SK-N-SH treated with all-trans-retinoic acid at 6 μM for 48 hours (cell line): ENCODE data around the gene FUT4.

Source experiments
- ATAC-seq: fragments of 200-7000 bp; cut with Tn5 transposase; 3 replicates; pipeline ENCODE4 v1.9.1; 2020; ENCODE audit warnings: mild to moderate bottlenecking, moderate library complexity
- ARNTL ChIP-seq: fragments of 450-650 bp; formaldehyde crosslinking; IDR thresholded peaks from 2 replicates; pipeline ENCODE4 v1.5.0; 2020; ENCODE audit warnings: low read depth, mild to moderate bottlenecking, moderate library complexity, borderline replicate concordance
- CREB5 ChIP-seq: fragments of 250-450 bp; sonication (Bioruptor Pico); IDR thresholded peaks from 2 replicates; pipeline ENCODE4 v1.5.1; 2020; ENCODE audit warnings: low read depth, mild to moderate bottlenecking, moderate library complexity
- CSDC2 ChIP-seq: fragments of 250-450 bp; sonication (Bioruptor Pico); IDR thresholded peaks from 2 replicates; pipeline ENCODE4 v1.5.0; 2020; ENCODE audit warnings: mild to moderate bottlenecking, moderate library complexity
- CSRNP3 ChIP-seq: fragments of 250-450 bp; sonication (Bioruptor Pico); IDR thresholded peaks from 2 replicates; pipeline ENCODE4 v1.5.1; 2021; ENCODE audit warnings: mild to moderate bottlenecking, moderate library complexity
- GLIS3 ChIP-seq: fragments of 250-450 bp; sonication (Bioruptor Pico); IDR thresholded peaks from 2 replicates; pipeline ENCODE4 v1.5.0; 2020; ENCODE audit warnings: mild to moderate bottlenecking, moderate library complexity
- ISL1 ChIP-seq: fragments of 250-450 bp; sonication (Bioruptor Pico); IDR thresholded peaks from 2 replicates; pipeline ENCODE4 v2.1.2; 2022; ENCODE audit warnings: mild to moderate bottlenecking, moderate library complexity
- OSR1 ChIP-seq: fragments of 250-450 bp; sonication (Bioruptor Pico); IDR thresholded peaks from 2 replicates; pipeline ENCODE4 v1.8.0; 2022; ENCODE audit warnings: moderate library complexity, mild to moderate bottlenecking, inconsistent platforms
- PATZ1 ChIP-seq: fragments of 250-450 bp; sonication (Bioruptor Pico); IDR thresholded peaks from 2 replicates; pipeline ENCODE4 v1.8.0; 2020; ENCODE audit warnings: mild to moderate bottlenecking, moderate library complexity, borderline replicate concordance
- POU6F1 ChIP-seq: fragments of 250-450 bp; sonication (Bioruptor Pico); IDR thresholded peaks from 2 replicates; pipeline ENCODE4 v1.8.0; 2021; ENCODE audit warnings: low read depth, mild to moderate bottlenecking, moderate library complexity, borderline replicate concordance
- PPARA ChIP-seq: fragments of 250-450 bp; sonication (Bioruptor Pico); IDR thresholded peaks from 2 replicates; pipeline ENCODE4 v1.5.0; 2020; ENCODE audit warnings: mild to moderate bottlenecking, borderline replicate concordance
- RARB ChIP-seq: fragments of 250-450 bp; sonication (Bioruptor Pico); IDR thresholded peaks from 2 replicates; pipeline ENCODE4 v1.8.0; 2021; ENCODE audit warnings: mild to moderate bottlenecking, moderate library complexity
- SNAI2 ChIP-seq: fragments of 250-450 bp; sonication (Bioruptor Pico); IDR thresholded peaks from 2 replicates; pipeline ENCODE4 v1.5.0; 2020; ENCODE audit warnings: mild to moderate bottlenecking, moderate library complexity
- TCF4 ChIP-seq: fragments of 250-450 bp; sonication (Bioruptor Pico); IDR thresholded peaks from 2 replicates; pipeline ENCODE4 v1.8.0; 2021; ENCODE audit warnings: mild to moderate bottlenecking, moderate library complexity, borderline replicate concordance
- TOX ChIP-seq: fragments of 250-450 bp; sonication (Bioruptor Pico); IDR thresholded peaks from 2 replicates; pipeline ENCODE4 v1.8.0; 2021; ENCODE audit warnings: mild to moderate bottlenecking, moderate library complexity, borderline replicate concordance
- TSHZ2 ChIP-seq: fragments of 250-450 bp; sonication (Bioruptor Pico); IDR thresholded peaks from 2 replicates; pipeline ENCODE4 v1.5.0; 2020; ENCODE audit warnings: mild to moderate bottlenecking, moderate library complexity
- ZC3H10 ChIP-seq: fragments of 250-450 bp; sonication (Bioruptor Pico); IDR thresholded peaks from 2 replicates; pipeline ENCODE4 v1.5.1; 2021; ENCODE audit warnings: mild to moderate bottlenecking, moderate library complexity
- ZFP3 ChIP-seq: fragments of 250-450 bp; sonication (Bioruptor Pico); IDR thresholded peaks from 2 replicates; pipeline ENCODE4 v1.5.0; 2020; ENCODE audit warnings: mild to moderate bottlenecking, moderate library complexity
- ZFP30 ChIP-seq: fragments of 450-650 bp; formaldehyde crosslinking; IDR thresholded peaks from 2 replicates; pipeline ENCODE4 v1.5.0; 2022; ENCODE audit warnings: mild to moderate bottlenecking, moderate library complexity
- ZNF565 ChIP-seq: fragments of 450-650 bp; formaldehyde crosslinking; conservative IDR thresholded peaks from 2 replicates; pipeline ENCODE4 v1.5.0; 2020; ENCODE audit warnings: low read depth, mild to moderate bottlenecking, moderate library complexity
- ZNF70 ChIP-seq: fragments of 450-650 bp; formaldehyde crosslinking; IDR thresholded peaks from 2 replicates; pipeline ENCODE4 v1.5.0; 2020; ENCODE audit warnings: mild to moderate bottlenecking, moderate library complexity
- ZNF8 ChIP-seq: fragments of 450-650 bp; formaldehyde crosslinking; IDR thresholded peaks from 2 replicates; pipeline ENCODE4 v1.5.0; 2020; ENCODE audit warnings: mild to moderate bottlenecking, moderate library complexity

The FUT4 gene

GRCh38 chr11:94507485-94507884 lies 36.2 kb upstream of the FUT4 start:
- no peak for ATAC-seq
- no peak for TF ChIP-seq ZNF70
- TF ChIP-seq TSHZ2 (CRISPR knock-in tag): no peak
- TF ChIP-seq CSDC2 (CRISPR knock-in tag): no peak
- TF ChIP-seq TOX (CRISPR knock-in tag): no peak
- TF ChIP-seq OSR1 (CRISPR knock-in tag): no peak
- TF ChIP-seq RARB (CRISPR knock-in tag): no peak
- no peak for TF ChIP-seq GLIS3 (CRISPR knock-in tag)
- TF ChIP-seq ZNF8: no peak
- TF ChIP-seq ZFP30 (CRISPR knock-in tag): no peak
- TF ChIP-seq PATZ1 (CRISPR knock-in tag): no peak
- TF ChIP-seq ZFP3 (CRISPR knock-in tag): no peak
- TF ChIP-seq PPARA (CRISPR knock-in tag): no peak
- TF ChIP-seq TCF4 (CRISPR knock-in tag): no peak
- TF ChIP-seq, all 23 proteins: peak for 0

GRCh38 chr11:94511932-94512781 lies 31.6 kb upstream of the FUT4 start, which contains the start of gene C11orf97:
Gene C11orf97 (plus strand): TSS chr11:94512461. CDS start chr11:94512529, 68 bp downstream.
- TF ChIP-seq PATZ1 (CRISPR knock-in tag): no peak
- no peak for TF ChIP-seq ZFP30 (CRISPR knock-in tag)
- no peak for TF ChIP-seq POU6F1 (CRISPR knock-in tag)
- no peak for TF ChIP-seq ZFP3 (CRISPR knock-in tag)
- TF ChIP-seq GLIS3 (CRISPR knock-in tag): no peak
- no peak for TF ChIP-seq CSDC2 (CRISPR knock-in tag)
- TF ChIP-seq ZNF70: no peak
- no peak for TF ChIP-seq SNAI2 (CRISPR knock-in tag)
- TF ChIP-seq ZNF565: no peak
- TF ChIP-seq TCF4 (CRISPR knock-in tag): no peak
- TF ChIP-seq OSR1 (CRISPR knock-in tag): no peak
- no peak for TF ChIP-seq ISL1 (CRISPR knock-in tag)
- no peak for TF ChIP-seq TOX (CRISPR knock-in tag)
- TF ChIP-seq CSRNP3: no peak
- no peak for TF ChIP-seq CREB5 (CRISPR knock-in tag)
- no peak for TF ChIP-seq TSHZ2 (CRISPR knock-in tag)
- TF ChIP-seq ARNTL (CRISPR knock-in tag): no peak
- TF ChIP-seq ZC3H10 (CRISPR knock-in tag): no peak
- no peak for TF ChIP-seq ZNF8
- peak; percentile 91 for ATAC-seq
